ENCODE results near the gene MINAR2.

MINAR2 gene

GRCh38 chr5:129770024-129770820, 22.3 kb downstream of the MINAR2 start:
- TF ChIP-seq Cebpa-rat (IDR thresholded peaks at IDR 0.05) = no peak
- no peak overlapping the region for H3K27ac ChIP-seq
- H4K20me1 ChIP-seq = no peaks in the 10 kb centered on the region
- H3K4me1 ChIP-seq = no peaks in the 10 kb centered on the region
- H3K27me3 ChIP-seq = no peaks in the 10 kb centered on the region
- no peak overlapping the region for H3K9ac ChIP-seq
- H3K9me3 ChIP-seq (replicated peaks in 1 of 11) = no peaks in the 10 kb centered on the region
- H3K4me2 ChIP-seq = no peak overlapping the region
- no peaks in the 10 kb centered on the region for H3K36me3 ChIP-seq
- H3K4me3 ChIP-seq = no peak overlapping the region

GRCh38 chr5:129771058-129771838, 23.4 kb downstream of the MINAR2 start:
- no peak for TF ChIP-seq Cebpa-rat (IDR thresholded peaks at IDR 0.05)
- Histone ChIP-seq H3K9me3 (replicated peaks in 1 of 11) (no peaks in the 10 kb centered on the region), H3K27me3 (no peaks in the 10 kb centered on the region), H3K9ac (no peak overlapping the region), H3K27ac (no peak overlapping the region), H4K20me1 (no peaks in the 10 kb centered on the region), H3K4me2 (peak overlapping the region in 2 of 11 experiments; percentile 32 to 50; a peak in 2 of 22 replicates), H3K4me1 (no peaks in the 10 kb centered on the region), H3K36me3 (no peaks in the 10 kb centered on the region), H3K4me3 (no peak overlapping the region)

- H3K36me3 ChIP-seq = no peaks in the 10 kb centered on the region
- no peak overlapping the region for H3K27ac ChIP-seq
- H3K4me1 ChIP-seq = no peaks in the 10 kb centered on the region
- no peak overlapping the region for H3K4me2 ChIP-seq
- H3K9me3 ChIP-seq (replicated peaks in 1 of 11) = no peaks in the 10 kb centered on the region
- no peak overlapping the region for H3K4me3 ChIP-seq
- H4K20me1 ChIP-seq = no peaks in the 10 kb centered on the region
- H3K9ac ChIP-seq = no peak overlapping the region
- no peaks in the 10 kb centered on the region for H3K27me3 ChIP-seq
- TF ChIP-seq Cebpa-rat (IDR thresholded peaks at IDR 0.05) = no peak
Observed at GRCh38 chr5:129773376-129773775, 25.5 kb downstream of the MINAR2 start.

DNA sequence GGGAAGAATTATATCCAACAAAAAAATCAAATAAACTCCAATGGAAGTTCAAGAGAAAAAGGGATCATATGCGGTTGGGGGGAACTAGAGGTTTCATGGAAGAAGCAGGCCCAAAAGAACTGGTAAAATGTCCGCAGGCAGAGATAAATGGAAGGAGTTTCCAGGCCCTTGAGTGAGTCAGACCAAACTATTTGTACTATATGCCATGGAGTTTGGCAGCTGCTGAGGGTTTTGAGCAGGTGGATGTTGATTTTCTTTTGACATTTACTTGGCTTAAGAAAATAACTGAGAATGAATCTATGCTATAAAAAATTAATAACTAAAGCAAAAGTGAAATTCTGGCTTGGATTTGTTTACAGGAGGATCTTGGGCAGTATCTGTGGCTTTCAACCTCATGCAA, 33.7 kb downstream of the MINAR2 start:
- H3K27ac ChIP-seq = no peak overlapping the region
- no peaks in the 10 kb centered on the region for H3K4me1 ChIP-seq
- H3K9me3 ChIP-seq (replicated peaks in 1 of 11) = no peaks in the 10 kb centered on the region
- H4K20me1 ChIP-seq = no peaks in the 10 kb centered on the region
- no peaks in the 10 kb centered on the region for H3K36me3 ChIP-seq
- no peak overlapping the region for H3K4me2 ChIP-seq
- no peak overlapping the region for H3K4me3 ChIP-seq
- H3K27me3 ChIP-seq = no peaks in the 10 kb centered on the region
- no peak for TF ChIP-seq Cebpa-rat (IDR thresholded peaks at IDR 0.05)
- no peak overlapping the region for H3K9ac ChIP-seq

GRCh38 chr5:129803403-129803802, 55.5 kb downstream of the MINAR2 start:
- H3K4me3 ChIP-seq = no peak overlapping the region
- no peak overlapping the region for H3K9ac ChIP-seq
- H4K20me1 ChIP-seq = no peaks in the 10 kb centered on the region
- H3K4me1 ChIP-seq = no peaks in the 10 kb centered on the region; a peak in 1 of 20 replicates
- H3K4me2 ChIP-seq = no peak overlapping the region
- H3K27ac ChIP-seq = no peak overlapping the region
- H3K9me3 ChIP-seq (replicated peaks in 1 of 11) = peaks cover 16 to 19% (median 18%) of the 10 kb centered on the region in 11 experiments
- no peaks in the 10 kb centered on the region for H3K27me3 ChIP-seq
- no peak for TF ChIP-seq Cebpa-rat (IDR thresholded peaks at IDR 0.05)
- H3K36me3 ChIP-seq = no peaks in the 10 kb centered on the region

DNA sequence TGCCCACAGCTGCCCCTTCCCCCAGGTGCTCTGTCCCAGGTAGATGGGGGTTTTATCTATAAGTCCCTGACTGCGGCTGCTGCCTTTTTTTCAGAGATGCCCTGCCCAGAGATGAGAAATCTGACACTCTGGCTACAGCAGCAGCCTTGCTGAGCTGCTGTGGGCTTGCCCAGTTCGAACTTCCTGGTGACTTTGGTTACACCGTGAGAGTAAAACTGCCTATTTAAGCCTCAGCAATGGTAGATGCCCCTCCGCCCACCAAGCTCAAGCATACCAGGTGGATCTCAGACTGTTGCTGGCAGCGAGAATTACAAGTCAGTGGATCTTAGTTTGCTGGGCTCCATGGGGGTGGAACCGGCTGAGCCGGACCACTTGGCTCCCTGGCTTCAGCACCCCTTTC, 56.8 kb downstream of the MINAR2 start:
- H3K4me2 ChIP-seq = no peak overlapping the region
- H3K9ac ChIP-seq = no peak overlapping the region
- H3K4me1 ChIP-seq = no peaks in the 10 kb centered on the region; a peak in 1 of 20 replicates
- no peaks in the 10 kb centered on the region for H3K27me3 ChIP-seq
- H4K20me1 ChIP-seq = no peaks in the 10 kb centered on the region
- peaks cover 4 to 6% (median 5%) of the 10 kb centered on the region in 11 experiments; a peak in 15 of 22 replicates for H3K9me3 ChIP-seq (replicated peaks in 1 of 11)
- no peaks in the 10 kb centered on the region for H3K36me3 ChIP-seq
- no peak overlapping the region for H3K27ac ChIP-seq
- no peak for TF ChIP-seq Cebpa-rat (IDR thresholded peaks at IDR 0.05)
- H3K4me3 ChIP-seq = no peak overlapping the region

DNA sequence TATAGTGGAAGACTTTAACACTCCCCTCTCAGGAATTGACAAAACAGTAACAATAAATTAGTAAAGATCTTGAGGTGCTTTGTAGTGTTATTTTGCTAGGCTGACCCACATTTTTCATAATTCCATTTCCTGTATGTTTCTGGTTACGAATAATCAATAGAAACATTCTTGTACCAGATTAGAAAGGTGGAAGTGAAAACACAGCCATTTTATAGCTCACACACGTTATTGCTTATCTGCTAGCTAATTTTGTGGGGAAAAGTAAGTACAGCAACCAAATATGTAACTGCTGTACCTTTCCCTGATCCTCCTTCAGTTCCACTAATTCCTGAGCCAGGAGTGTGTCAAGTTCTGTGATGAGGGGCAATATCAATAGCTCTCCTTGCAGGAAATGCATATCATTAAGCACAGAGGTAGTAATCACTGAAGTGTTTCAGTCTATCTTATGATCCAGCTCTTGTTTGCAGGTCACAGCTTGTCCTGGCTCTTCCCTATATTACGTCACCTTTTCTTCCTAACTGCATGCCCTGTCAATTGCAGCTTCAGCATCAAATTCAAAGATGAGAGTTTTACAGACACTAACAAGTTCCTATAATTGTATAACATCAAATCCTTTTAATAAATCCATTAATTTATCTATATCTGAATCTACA, 59.4 kb downstream of the MINAR2 start:
- Histone ChIP-seq H3K27me3 (no peaks in the 10 kb centered on the region), H3K9me3 (replicated peaks in 1 of 11) (no peaks in the 10 kb centered on the region; a peak in 1 of 22 replicates), H3K9ac (no peak overlapping the region), H3K4me3 (no peak overlapping the region), H3K4me1 (no peaks in the 10 kb centered on the region; a peak in 1 of 20 replicates), H3K4me2 (no peak overlapping the region), H4K20me1 (no peaks in the 10 kb centered on the region), H3K36me3 (no peaks in the 10 kb centered on the region), H3K27ac (no peak overlapping the region)
- TF ChIP-seq Cebpa-rat (IDR thresholded peaks at IDR 0.05) = no peak
